Mucosa of descending colon (tissue), 3 donors: ENCODE data around the gene DDX49. TPM values are rescaled to one million over a fixed set of nuclear protein-coding genes. Genes with fewer than 3 reads are reported as not detected.
A peak's percentile ranks its signal among the peaks of the same experiment; 100 is the strongest.

ENCODE experiments used
- ATAC-seq: fragments of 200-7000 bp; cut with Tn5 transposase; one replicate; pipeline ENCODE4 v1.9.1; 2020; ENCODE audit warnings: mild to moderate bottlenecking, moderate library complexity
- DNase-seq, 3 donors: peaks; one replicate each; pipeline ENCODE4 v3.0.0-alpha.2; 2020
- H3K36me3 ChIP-seq: fragments of 200-600 bp; one replicate; pipeline ENCODE4 v1.8.0; 2021; ENCODE audit warnings: low read depth, mild to moderate bottlenecking
- H3K4me1 ChIP-seq: fragments of 200-600 bp; one replicate; pipeline ENCODE4 v1.8.0; 2021; ENCODE audit warnings: low read depth, mild to moderate bottlenecking
- H3K4me3 ChIP-seq: fragments of 200-600 bp; one replicate; pipeline ENCODE4 v1.8.0; 2021; ENCODE audit warnings: mild to moderate bottlenecking
- H3K9me3 ChIP-seq: fragments of 200-600 bp; one replicate; pipeline ENCODE4 v1.8.0; 2021; ENCODE audit warnings: mild to moderate bottlenecking
- intact Hi-C, 2 donors: fragments of 100-400 bp; cut with DNase I in 1 of 2; cut with micrococcal nuclease in 1 of 2; formaldehyde crosslinking; loops; one replicate each; pipeline versions ENCODE4 v1.11.0 to v1.11.1; 2022; cut with DNase I, micrococcal nuclease
- total RNA-seq, 3 donors: library from RNA; stranded (reverse); fragmentation: NEBNext Ultra II Directional in 2 of 3; extraction: Animal tissue kit (Norgen Biotek cat#: 25700) in 2 of 3; gene quantifications; one replicate each; pipeline versions ENCODE4 v1.2.1 to v1.2.4, GENCODE V29; 2021 to 2023
- TF ChIP-seq, protein P1 (sequence below): fragments of 200-600 bp; IDR thresholded peaks from one replicate; pipeline ENCODE4 v1.8.0; 2022; ENCODE audit warnings: antibody characterized with exemption, mild to moderate bottlenecking
- donor health status: DM: no; HTN: no; CAD: no; lungs with moderate emphysema.
- donor health status: DM: no; HTN: no; CAD: no.
- donor health status: DM: no; HTN: yes; CAD: no.

The DDX49 gene
- total RNA-seq, 3 donors from 2014 or later = 37.4 to 47.3 (median 40.4) TPM

GRCh38 chr19:18933297-18933696 lies 13.8 kb downstream of the DDX49 start:
- ATAC-seq = no peak
- intact Hi-C loops = no loop called here
- H3K36me3 ChIP-seq = no peaks in the 10 kb centered on the region

GRCh38 chr19:18939163-18939562 lies 19.6 kb downstream of the DDX49 start:
- TF ChIP-seq, protein P1, sequence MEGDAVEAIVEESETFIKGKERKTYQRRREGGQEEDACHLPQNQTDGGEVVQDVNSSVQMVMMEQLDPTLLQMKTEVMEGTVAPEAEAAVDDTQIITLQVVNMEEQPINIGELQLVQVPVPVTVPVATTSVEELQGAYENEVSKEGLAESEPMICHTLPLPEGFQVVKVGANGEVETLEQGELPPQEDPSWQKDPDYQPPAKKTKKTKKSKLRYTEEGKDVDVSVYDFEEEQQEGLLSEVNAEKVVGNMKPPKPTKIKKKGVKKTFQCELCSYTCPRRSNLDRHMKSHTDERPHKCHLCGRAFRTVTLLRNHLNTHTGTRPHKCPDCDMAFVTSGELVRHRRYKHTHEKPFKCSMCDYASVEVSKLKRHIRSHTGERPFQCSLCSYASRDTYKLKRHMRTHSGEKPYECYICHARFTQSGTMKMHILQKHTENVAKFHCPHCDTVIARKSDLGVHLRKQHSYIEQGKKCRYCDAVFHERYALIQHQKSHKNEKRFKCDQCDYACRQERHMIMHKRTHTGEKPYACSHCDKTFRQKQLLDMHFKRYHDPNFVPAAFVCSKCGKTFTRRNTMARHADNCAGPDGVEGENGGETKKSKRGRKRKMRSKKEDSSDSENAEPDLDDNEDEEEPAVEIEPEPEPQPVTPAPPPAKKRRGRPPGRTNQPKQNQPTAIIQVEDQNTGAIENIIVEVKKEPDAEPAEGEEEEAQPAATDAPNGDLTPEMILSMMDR = no peak
- ATAC-seq = no peak
- H3K4me1 ChIP-seq = peaks cover 3% of the 10 kb centered on the region
- H3K36me3 ChIP-seq = no peaks in the 10 kb centered on the region
- intact Hi-C loops = no loop called here
- no peaks in the 10 kb centered on the region for H3K9me3 ChIP-seq
- DNase-seq = no peak
- H3K4me3 ChIP-seq = no peak overlapping the region

More at GRCh38 chr19:18933297-18933696, 13.8 kb downstream of the DDX49 start:
- TF ChIP-seq, protein P1 = no peak
- peaks cover 5% of the 10 kb centered on the region for H3K4me1 ChIP-seq
- DNase-seq = no peak
- H3K9me3 ChIP-seq = no peaks in the 10 kb centered on the region
- H3K4me3 ChIP-seq = no peak overlapping the region

- Histone ChIP-seq H3K4me1 (peaks cover 3% of the 10 kb centered on the region), H3K4me3 (peak overlapping the region; percentile 14), H3K36me3 (no peaks in the 10 kb centered on the region), H3K9me3 (no peaks in the 10 kb centered on the region)
- ATAC-seq (peak; percentile 27), DNase-seq (peak; percentile 24 to 69 (median 52))
- intact Hi-C loops = no loop called here
- TF ChIP-seq, protein P1 = no peak
These were observed 20.6 kb downstream of the DDX49 start for GRCh38 chr19:18939922-18940768.

DNA sequence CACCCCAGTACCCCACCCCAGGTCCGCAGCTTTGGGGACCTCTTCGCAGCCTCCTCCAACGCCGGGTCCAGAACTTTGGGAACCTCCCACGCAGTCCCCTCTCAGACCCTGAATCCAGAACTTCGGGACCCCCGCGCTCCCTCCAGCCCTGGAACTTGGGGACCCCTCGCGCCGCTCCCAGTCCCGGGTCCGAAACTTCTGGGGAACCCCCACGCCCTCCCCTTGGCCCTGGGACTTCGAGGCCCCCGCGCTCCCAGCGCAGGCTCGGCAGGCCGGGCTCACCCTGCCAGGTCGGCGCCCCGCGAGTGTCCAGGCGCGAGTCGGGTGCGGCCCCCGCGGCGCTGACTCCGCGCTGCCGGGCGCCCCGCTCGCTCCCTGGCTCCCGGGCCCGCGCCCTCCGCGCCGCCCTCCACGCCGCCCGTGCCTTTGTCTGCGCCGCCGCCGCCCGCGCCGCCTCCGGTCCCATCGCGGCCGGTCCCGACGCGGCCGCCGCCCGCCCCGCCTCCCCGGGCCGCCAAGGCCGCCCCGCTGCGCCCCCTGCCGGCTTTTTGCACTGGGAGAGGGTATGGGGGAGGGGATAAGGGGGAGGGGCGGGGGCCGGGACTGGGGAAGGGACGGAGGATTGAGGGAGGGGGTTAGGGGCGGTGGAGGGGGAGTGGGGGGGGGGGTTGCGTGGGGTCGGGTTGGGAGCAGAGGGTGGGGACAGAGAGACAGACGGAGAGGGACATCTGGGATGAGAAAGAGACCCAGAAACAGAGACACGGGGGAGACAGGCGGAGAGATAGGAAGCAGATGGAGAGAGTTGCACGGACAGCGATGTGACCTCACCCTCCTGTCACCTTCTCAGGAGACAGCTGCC lies 21.5 kb downstream of the DDX49 start, which contains the start of gene HOMER3:
Gene HOMER3, minus strand, starts transcription at position 449 of the 859 bp plus-strand sequence. CDS start 2,235 bp downstream, outside the sequence.
- Histone ChIP-seq H3K36me3 (no peaks in the 10 kb centered on the region), H3K4me3 (peak within 1 kb of the TSS; percentile 14), H3K9me3 (no peaks in the 10 kb centered on the region), H3K4me1 (peaks cover 3% of the 10 kb centered on the region)
- peak; percentile 77 to 89 (median 89) for DNase-seq
- TF ChIP-seq, protein P1 = peak; percentile 12
- peak; percentile 94 for ATAC-seq
- intact Hi-C loops = no loop called here

GRCh38 chr19:18941628-18942354 lies 22.3 kb downstream of the DDX49 start:
- Histone ChIP-seq H3K9me3 (no peaks in the 10 kb centered on the region), H3K4me3 (no peak overlapping the region), H3K36me3 (no peaks in the 10 kb centered on the region), H3K4me1 (peaks cover 3% of the 10 kb centered on the region)
- intact Hi-C loops = no loop called here
- TF ChIP-seq, protein P1 = no peak
- ATAC-seq (no peak), DNase-seq (no peak)
